Activated T-cell treated with anti-CD3 and anti-CD28 coated beads, Interleukin-2, amount 50 U/mL, for 48 hours (primary cell): ENCODE data around the gene RETREG3.
"Not testable (repeated sequence)": the region's sequence is repeated elsewhere in the genome, so short reads cannot be mapped to it uniquely, and the experiment has no call there.

Source experiments
- DNase-seq, 2 experiments: peaks; one replicate each; pipeline ENCODE4 v3.0.0-alpha.2; 2020

The RETREG3 gene

DNA sequence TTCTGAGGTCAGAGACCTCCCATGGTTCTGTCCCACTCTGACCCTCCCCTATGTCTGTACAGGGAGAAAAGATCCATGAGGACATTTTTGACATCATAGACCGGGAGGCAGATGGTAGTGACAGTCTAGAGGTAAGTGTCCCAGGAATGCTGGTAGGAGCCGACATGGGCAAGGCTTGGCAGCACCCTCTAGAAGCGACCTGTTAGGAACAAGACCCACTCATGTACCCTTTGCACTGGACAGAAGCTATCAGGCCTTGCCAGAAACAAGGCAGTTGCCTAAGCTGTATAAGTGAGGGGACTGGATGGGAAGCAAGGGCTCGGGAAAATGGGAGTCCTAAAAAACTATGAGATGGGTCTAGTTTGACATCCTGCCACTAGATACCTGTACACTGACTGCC, 2.8 kb upstream of the RETREG3 start:
- DNase-seq, result no peak

DNA sequence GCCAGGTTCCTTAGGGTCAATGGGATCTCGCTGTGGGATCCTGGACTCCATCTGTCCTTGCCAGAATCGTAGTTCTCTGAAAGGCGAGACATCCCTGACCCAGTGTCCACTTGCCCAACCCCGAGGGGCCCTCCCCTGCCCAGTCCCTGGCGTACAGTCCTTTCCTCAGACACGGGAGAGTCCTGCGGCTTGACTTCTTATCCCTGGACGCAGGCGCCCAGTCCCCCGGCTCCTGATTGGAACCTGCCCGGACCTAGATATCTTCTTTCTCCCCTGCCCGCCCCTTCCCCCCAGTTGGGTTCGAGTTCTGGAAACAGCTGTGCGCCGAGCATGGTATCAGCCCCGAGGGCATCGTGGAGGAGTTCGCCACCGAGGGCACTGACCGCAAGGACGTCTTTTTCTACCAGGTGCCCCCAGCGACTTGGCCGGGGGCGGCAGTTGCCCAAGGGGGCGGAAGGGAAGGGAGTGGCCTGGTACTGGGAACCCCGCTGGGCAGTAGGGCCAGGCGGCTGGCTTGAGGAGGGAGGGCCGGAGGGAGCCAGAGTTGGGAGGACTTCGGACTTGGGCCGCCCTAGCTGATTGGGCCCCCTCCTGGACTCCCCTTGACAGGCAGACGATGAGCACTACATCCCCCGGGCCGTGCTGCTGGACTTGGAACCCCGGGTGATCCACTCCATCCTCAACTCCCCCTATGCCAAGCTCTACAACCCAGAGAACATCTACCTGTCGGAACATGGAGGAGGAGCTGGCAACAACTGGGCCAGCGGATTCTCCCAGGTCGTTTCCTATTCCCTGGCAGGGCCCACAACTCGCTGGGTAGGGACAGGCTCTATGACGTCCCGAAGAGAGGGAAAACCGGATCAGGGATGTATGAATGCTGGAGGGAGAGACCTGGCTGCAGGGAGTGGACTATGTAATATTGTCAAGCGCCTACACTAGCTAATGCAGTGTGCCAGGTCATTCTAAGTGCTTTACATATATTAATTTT, 934 bp upstream of the RETREG3 start:
- DNase-seq, result not testable (repeated sequence)

DNA sequence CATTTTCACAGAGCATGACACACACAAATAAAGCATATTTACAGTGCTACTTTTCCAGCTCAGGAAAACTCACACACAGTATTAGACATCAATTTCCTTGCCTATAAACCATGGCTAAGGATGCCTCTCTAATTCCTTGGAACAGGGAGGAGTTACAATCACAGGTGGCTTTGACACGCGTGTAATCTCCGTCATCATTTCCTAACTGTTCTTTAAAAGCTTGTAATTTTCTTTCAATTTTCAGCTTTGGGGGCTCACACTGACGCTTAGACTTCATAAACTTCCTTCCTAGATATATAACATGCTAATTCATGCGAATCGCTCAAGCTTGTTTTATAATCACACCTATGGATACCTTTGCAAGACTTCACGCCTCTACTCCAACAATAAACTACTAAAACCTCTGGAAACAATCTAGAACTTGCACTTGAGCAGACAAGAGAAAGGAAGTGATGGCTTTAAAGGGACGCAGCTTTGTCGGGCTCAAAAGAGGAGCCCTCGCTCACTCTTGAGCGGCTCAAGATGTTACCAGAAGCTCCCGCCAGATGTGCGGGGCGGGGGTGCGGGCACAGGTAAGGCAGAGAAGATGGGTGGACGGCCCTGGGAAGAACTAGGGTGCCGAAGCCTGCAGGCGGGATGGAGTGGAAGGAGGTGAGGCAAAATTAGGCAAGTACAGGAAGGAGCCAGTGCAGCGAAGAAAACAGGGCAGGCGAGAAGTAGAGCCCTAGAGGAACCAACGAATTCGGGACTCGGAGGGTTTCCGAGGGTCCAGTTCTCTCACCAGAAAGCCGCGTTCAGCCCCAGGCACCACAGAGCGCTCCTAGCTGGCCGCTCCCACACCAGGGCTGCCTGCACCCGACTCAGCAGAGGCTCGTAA, 631 bp downstream of the RETREG3 start:
- peak in 1 of 2 experiments; percentile 47 for DNase-seq

DNA sequence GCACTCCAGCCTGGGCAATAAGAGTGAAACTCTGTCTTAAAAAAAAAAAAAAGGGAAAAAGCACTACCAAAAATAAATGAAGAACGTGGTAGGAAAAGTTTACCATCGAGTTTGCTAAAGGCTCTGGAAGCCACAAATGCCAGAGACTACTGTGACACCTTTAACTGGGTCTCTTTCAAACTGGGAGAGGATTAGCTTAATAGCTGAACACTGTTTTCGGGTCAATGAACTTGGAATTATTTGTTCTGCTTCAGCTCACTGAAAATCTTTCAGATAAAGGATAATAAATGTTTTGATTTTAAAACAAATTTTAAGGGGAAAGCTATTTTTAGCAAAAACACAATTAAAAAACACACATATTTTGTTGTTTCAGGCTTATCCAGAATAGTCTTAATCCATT, 1.4 kb downstream of the RETREG3 start:
- no peak for DNase-seq

DNA sequence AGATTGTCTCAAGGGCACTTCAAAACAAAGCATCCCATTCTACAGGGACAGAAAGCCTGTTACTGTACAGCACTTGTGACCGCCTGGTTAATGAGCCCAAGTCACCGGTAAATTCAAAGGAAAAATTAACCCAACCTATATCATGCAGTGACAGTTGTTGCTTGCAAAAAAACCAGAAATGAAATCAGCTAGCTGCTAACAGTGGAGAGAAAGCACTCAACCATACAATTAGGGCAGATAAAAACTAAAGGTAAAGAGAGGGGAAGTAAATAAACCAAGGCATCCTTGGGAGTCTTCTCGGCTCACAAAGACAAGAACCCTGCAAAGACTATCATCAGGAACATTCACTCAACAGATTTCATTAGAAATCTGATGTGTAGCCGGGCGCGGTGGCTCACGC, 5.9 kb downstream of the RETREG3 start:
- no peak for DNase-seq

DNA sequence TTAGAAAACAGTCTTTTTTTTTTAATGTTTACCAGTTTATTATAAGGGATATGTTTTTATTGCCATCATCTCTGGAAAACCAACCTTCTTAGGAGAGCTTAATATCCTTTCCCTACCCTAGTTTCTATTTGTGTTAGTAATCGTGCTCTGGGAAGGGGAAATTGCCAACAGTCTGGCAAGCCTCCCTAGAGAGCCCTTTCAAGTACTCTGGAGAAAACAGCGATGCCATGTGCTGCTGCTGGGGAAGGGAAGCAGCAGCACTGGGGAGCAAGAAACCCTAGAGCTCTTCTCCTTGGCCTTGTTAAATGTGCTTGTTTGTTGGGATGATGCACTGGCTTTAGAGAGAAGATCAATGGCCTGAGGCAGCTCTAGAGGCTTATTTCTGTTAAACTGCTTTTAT, 10.3 kb downstream of the RETREG3 start:
- no peak for DNase-seq

DNA sequence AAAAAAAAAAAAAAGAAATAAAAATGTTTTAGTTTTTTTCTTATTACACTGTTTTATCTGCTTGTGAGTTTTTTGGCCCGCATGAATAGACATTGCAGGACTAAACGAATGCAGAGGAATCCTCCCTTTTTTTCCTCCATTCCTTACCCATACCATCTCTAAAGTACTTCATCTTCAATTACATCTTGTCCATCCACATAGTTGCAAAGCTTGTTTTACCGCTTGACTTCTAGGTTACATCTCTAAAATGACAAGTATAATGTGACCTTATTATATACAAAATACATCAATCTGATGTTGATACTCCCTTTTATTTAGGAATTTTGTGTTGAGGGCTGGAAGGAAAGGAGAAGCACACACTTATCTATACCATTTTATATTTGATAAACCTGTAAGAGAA, 12.8 kb downstream of the RETREG3 start:
- no peak for DNase-seq

DNA sequence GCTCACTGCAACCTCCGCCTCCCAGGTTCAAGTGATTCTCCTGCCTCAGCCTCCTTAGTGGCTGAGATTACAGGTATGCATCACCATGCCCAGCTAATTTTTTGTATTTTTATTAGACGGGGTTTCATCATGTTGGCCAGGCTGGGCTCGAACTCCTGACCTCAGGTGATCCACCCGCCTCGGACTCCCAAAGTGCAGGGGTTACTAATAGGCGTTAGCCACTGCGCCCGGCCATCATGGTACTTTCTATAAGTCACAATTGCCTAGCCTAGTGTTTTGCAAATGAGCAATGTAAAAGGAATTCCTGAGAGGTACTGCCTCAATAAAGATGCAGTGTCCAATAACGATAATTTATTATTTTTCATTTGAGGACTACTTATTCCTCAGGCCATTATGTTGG, 17.8 kb downstream of the RETREG3 start:
- no peak for DNase-seq

DNA sequence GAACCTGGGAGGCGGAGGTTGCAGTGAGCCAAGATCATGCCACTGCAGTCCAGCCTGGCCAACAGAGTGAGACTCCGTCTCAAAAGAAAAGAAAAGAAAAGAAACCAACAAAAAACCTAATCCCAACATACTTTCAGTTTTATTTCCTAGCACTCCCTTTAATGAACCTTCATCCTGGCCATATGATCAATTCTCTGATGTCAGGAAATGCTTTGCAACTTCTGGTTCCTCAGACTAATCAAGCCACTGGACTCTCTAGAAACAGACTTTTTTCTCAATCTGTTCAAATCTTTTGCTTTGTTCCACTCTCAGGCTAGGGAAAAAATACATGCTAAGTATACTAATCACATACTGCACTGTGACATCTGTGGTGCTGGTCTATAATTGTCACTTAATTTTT, 18.3 kb downstream of the RETREG3 start:
- DNase-seq, result no peak

DNA sequence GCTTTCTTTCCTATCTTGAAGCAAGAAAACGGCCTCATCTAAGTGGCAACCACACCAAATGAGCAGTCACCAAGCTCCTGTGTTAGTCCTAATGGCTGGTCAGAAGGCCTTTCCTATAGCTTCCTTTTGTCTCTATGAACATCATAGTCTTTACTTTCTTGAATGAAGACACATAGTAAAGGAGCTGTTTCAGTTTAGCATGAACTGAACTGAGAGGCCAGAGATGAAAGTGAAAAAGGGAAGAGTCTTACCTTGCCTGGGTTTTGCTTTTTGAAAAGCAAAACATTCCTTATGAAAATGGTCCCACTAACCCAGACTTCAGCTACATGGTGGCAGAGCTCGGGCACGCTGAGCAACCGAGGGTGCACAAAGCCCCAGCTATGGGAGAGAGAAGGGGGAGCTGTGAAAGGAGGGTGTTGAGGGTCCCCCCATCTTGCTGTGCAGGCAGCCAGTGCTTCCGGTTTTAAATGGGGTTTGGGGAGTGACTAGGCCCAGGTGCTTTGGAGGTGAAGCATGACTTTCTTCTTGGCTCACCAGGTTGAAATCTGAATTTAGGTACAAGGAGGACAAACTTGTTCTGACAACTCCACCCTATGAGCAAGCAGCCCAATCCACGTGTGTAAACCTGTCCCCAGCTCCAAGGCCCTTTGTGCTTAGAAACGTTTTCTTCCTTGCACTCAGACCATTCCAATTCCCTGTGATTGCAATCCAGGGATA, 22.5 kb downstream of the RETREG3 start:
- DNase-seq, result no peak

GRCh38 chr17:42585353-42585752, 23.8 kb downstream of the RETREG3 start:
- DNase-seq, result no peak

- DNase-seq, result no peak
Measured at GRCh38 chr17:42584880-42585279, 24.3 kb downstream of the RETREG3 start.

- DNase-seq, result no peak
Measured at GRCh38 chr17:42581744-42582270, 27.4 kb downstream of the RETREG3 start.

DNA sequence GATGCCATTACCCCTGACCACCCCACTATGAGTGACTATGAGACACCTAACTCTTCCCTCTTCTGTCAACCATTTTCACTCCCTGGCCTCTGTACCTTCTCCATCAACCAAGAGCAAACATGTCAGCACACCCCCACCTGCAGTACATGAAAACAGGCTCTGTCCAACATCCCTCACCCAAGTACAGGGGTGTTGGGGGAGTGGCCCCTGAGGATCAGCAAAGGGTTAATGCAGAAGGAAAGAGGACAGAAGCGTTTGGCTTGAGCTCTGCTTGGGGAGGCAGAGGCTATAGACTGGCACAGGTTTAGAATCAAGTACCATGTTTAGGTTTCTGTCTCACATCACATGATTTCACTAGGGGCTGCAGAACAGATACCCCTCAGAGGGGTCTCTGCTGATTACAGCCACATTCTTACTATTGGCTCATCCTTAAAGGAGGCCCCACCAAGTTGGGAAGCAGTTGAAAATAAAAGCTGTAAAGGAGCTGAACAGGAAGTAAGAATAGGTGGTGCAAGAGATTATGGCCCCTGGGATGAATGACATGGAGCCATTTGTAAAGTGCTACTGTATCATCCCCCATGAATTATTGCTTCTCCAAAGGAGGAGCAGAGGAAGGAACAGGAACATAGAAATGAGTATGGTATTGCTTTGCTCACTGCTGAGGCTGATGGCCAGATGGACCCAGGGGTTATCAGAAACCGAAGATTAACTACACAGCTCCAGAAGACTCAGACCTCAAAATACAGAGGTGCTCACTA, 29.2 kb downstream of the RETREG3 start:
- DNase-seq, result no peak

DNA sequence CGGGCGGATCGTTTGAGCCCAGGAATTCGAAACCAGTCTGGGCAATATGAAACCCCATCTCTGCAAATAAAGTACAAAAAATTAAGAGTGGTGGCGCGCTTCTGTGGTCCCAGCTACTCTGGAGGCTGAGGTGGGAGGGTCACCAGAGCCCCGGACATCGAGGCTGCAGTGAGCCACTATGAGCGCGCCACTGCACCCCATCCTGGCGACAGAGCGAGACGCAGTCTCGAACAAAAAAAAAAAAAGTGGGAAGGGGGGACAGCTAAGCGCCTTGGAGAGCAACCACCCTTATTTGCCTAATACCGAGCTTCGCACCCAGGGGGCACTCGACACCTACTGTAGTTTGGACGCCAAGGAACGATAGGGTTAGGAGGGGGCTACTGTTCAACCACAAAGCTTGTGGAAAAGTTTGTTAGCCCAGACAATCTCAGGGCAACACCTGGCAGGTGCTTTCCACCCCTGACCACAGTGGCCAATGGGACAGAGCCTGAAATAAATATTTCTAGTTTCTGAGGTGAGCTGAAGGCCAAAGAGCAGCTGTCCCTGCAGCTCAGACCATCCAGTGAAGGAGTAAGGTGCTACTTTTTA, 30.8 kb downstream of the RETREG3 start:
- peak; percentile 85 to 86 for DNase-seq

DNA sequence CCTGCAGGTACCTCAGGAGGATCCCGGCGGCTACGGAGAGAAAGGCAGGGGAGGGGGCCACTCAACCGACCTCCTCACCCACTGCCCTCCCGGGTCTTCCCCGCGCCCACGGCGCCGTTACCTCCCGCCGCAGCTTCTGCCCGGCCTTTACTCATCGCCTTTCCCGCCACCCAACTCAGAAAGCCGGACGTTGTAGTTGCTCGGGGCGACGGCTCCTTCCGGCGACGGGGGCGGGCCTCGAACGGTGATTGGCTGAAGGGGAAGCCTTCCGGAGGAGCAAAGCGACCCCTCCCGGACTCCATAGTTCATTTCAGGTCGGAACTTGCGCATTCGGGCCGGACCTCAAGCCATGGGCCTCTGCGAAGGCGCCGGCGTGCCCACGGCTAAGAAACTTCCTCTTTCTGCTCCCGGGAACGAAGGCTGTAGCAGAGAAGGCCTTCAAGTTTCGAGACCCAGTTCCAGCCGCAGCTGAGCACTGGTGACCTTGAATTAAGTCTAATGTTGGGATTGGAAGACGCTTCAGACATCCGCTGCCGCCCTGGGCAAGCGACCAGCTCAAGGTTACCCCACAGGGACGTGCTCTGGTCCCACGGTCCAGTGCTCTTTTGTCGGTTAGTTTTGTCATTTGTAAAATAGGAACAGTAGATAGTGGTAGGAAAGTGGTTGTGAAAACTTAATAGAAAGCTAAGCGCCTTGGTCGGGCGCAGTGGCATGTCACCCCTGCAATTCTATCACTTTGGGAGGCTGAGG, 31.5 kb downstream of the RETREG3 start, which contains the start of gene PSMC3IP:
TSS of gene PSMC3IP (minus strand) at position 198 of the 750 bp plus-strand sequence. CDS start at position 155, 43 bp downstream.
- DNase-seq, result peak; percentile 97

- no peak for DNase-seq
Measured at GRCh38 chr17:42577140-42577531, 32.0 kb downstream of the RETREG3 start.

- DNase-seq, result no peak
Measured at GRCh38 chr17:42574463-42574862, 34.7 kb downstream of the RETREG3 start.

DNA sequence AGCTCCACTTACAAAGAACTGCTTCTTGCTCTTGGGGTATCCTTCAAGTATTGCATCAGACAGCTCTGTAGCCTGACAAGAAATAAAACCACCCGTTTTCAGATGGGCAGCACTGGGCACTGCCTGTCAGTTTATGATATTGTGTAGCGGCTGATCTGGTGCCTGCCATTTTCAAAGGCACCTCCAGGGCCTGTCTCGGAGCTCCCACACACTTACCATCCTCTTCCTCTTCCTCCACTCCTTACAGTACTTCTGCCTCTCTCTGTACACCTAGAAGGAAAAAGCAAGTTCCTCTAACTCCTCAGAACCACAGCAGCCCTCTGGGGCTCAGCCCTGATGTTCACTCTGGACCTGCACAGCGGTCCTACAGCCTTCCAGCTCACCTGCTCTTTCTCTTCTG, 36.1 kb downstream of the RETREG3 start:
- DNase-seq, result no peak

GRCh38 chr17:42571435-42572225, 37.5 kb downstream of the RETREG3 start:
- no peak for DNase-seq
